ENCODE results near the gene VN1R5. TPM values are rescaled to one million over a fixed set of nuclear protein-coding genes. Genes with fewer than 3 reads are reported as not detected.

Gene VN1R5
- total RNA-seq, 1 experiment from 2014 or later, result not detected

DNA sequence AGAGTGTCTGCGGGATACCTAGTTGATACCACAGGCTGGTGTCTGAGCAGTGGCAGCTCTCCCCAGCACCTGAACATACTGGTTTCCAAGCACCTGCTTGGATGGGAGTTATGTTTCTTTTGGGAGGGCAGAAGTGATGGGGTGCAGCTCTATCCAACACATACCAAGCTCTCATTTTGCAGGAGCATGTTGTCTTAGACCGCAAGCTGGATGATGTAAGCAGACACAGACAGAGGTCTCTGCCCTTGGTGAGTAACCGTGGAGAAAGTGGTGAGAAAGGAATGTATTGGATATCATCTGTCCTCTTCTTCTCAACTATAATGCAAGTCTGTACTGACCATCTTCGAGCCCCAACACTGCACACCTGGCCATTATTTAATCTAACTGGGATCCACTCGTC is 38.4 kb downstream of the VN1R5 start:
- Histone ChIP-seq H4K8ac (replicated peaks; ENCODE audit: insufficient read length, low read depth, low read length) (no peak overlapping the region), H4K91ac (ENCODE audit: insufficient read length, low read depth, low read length) (no peak overlapping the region), H2BK120ac (ENCODE audit: low read depth, low read length, poor library complexity, severe bottlenecking) (no peak overlapping the region), H3K4ac (ENCODE audit: low read depth, low read length) (no peak overlapping the region), H3K79me2 (ENCODE audit: insufficient read depth, low read length) (no peaks in the 10 kb centered on the region), H3K27me3 (ENCODE audit: insufficient read depth, low read length) (no peaks in the 10 kb centered on the region), H2BK15ac (ENCODE audit: low read depth, low read length) (no peak overlapping the region), H3K79me1 (ENCODE audit: insufficient read depth, low read depth, low read length, poor library complexity, severe bottlenecking) (no peaks in the 10 kb centered on the region), H3K9me3 (ENCODE audit: control insufficient read depth, low read depth, low read length) (no peaks in the 10 kb centered on the region), H2BK20ac (ENCODE audit: low read depth, low read length, poor library complexity, severe bottlenecking) (no peak overlapping the region), H4K20me1 (ENCODE audit: control insufficient read depth, insufficient read depth, insufficient read length) (no peaks in the 10 kb centered on the region), H3K4me2 (ENCODE audit: insufficient read depth, insufficient read length, low read length) (no peak overlapping the region), H3T11ph (ENCODE audit: low read length) (no peak overlapping the region), H2AFZ (ENCODE audit: low read length) (no peak overlapping the region), H4K5ac (ENCODE audit: insufficient read length, low read depth, low read length) (no peak overlapping the region), H3K23me2 (ENCODE audit: insufficient read length, low read depth, low read length, poor library complexity, severe bottlenecking) (no peaks in the 10 kb centered on the region), H3K4me1 (ENCODE audit: insufficient read depth, low read length) (peaks cover 43% of the 10 kb centered on the region), H3K56ac (ENCODE audit: insufficient read length, low read depth, low read length) (no peak overlapping the region), H2BK12ac (ENCODE audit: insufficient read length, low read depth, low read length) (no peak overlapping the region), H3K9ac (ENCODE audit: extremely low read depth, insufficient read length, low read length) (no peak overlapping the region), H3K14ac (ENCODE audit: insufficient read depth, low read length) (no peak overlapping the region), H2BK5ac (ENCODE audit: insufficient read length, low read length) (no peak overlapping the region), H3K18ac (ENCODE audit: insufficient read length, low read depth, low read length) (no peak overlapping the region), H3K27ac (ENCODE audit: insufficient read length, low read depth, low read length) (no peak overlapping the region), H2AK5ac (ENCODE audit: insufficient read length, low read length) (no peak overlapping the region), H3K23ac (ENCODE audit: insufficient read length, low read depth, low read length) (no peak overlapping the region)
- TF ChIP-seq, protein P1, sequence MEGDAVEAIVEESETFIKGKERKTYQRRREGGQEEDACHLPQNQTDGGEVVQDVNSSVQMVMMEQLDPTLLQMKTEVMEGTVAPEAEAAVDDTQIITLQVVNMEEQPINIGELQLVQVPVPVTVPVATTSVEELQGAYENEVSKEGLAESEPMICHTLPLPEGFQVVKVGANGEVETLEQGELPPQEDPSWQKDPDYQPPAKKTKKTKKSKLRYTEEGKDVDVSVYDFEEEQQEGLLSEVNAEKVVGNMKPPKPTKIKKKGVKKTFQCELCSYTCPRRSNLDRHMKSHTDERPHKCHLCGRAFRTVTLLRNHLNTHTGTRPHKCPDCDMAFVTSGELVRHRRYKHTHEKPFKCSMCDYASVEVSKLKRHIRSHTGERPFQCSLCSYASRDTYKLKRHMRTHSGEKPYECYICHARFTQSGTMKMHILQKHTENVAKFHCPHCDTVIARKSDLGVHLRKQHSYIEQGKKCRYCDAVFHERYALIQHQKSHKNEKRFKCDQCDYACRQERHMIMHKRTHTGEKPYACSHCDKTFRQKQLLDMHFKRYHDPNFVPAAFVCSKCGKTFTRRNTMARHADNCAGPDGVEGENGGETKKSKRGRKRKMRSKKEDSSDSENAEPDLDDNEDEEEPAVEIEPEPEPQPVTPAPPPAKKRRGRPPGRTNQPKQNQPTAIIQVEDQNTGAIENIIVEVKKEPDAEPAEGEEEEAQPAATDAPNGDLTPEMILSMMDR (conservative IDR thresholded peaks at IDR 0.05), result no peak
- peaks cover 75 to 79% of the 10 kb centered on the region in 2 experiments for H3K4me1 Mint-ChIP-seq
- no peaks in the 10 kb centered on the region; the same call in 1 of the 2 replicates for H3K27me3 Mint-ChIP-seq (ENCODE audit: low read depth)
- H3K36me3 Mint-ChIP-seq (ENCODE audit: insufficient read depth in 1 of 3, low read depth in 3 of 3), result peaks cover 3 to 17% (median 12%) of the 10 kb centered on the region in 3 experiments; a peak in 6 of 7 replicates
- no peak overlapping the region for H3K27ac Mint-ChIP-seq
- H3K4me3 Mint-ChIP-seq, result no peak overlapping the region; a peak in 2 of 5 replicates
- H3K9me3 Mint-ChIP-seq, result no peaks in the 10 kb centered on the region; a peak in 1 of 5 replicates
- DNase-seq, result no peak
- no CpG with 5 or more reads among the region's 5 CpGs for WGBS (ENCODE audit: extremely low coverage, insufficient read length, low lambda C conversion rate)
